Ascending aorta (tissue), 2 donors: ENCODE results near the gene SLC17A8. TPM values are rescaled to one million over a fixed set of nuclear protein-coding genes. Genes with fewer than 3 reads are reported as not detected.

Source experiments
- DNase-seq, 2 donors: peaks; one replicate each; pipeline ENCODE4 v3.0.0-alpha.2; 2019; ENCODE audit warnings: low spot score in 2 of 2
- H3K27ac ChIP-seq, 2 donors: fragments of 200-600 bp; sonication (generic); one replicate each; pipeline ENCODE4 v1.5.1; 2016 to 2017; ENCODE audit warnings: mild to moderate bottlenecking in 1 of 2
- H3K27me3 ChIP-seq: fragments of 200-600 bp; sonication (generic); one replicate; pipeline ENCODE4 v1.5.1; 2017
- H3K36me3 ChIP-seq, 2 donors: fragments of 200-600 bp; sonication (generic); one replicate each; pipeline ENCODE4 v1.5.1; 2016
- H3K4me1 ChIP-seq, 2 donors: fragments of 200-600 bp; sonication (generic); one replicate each; pipeline ENCODE4 v1.5.1; 2016 to 2017; ENCODE audit warnings: mild to moderate bottlenecking in 1 of 2
- H3K4me3 ChIP-seq, 2 donors: fragments of 200-600 bp; sonication (generic); one replicate each; pipeline ENCODE4 v1.5.1; 2016 to 2017; ENCODE audit warnings: mild to moderate bottlenecking in 1 of 2
- H3K9me3 ChIP-seq, 2 donors: fragments of 200-600 bp; sonication (generic); one replicate each; pipeline ENCODE4 v1.5.1; 2016
- CTCF ChIP-seq, 3 experiments: fragments of 200-600 bp in 2 of 3; fragments of 450-650 bp in 1 of 3; sonication (generic) in 2 of 3; IDR thresholded peaks; one replicate each; pipeline ENCODE4 v1.5.1; 2016 to 2019; ENCODE audit warnings: antibody characterized with exemption in 3 of 3, mild to moderate bottlenecking in 1 of 3, moderate library complexity in 1 of 3
- intact Hi-C: fragments of 100-400 bp; cut with DNase I; formaldehyde crosslinking; loops from one replicate; pipeline ENCODE4 v1.15.1; 2023
- total RNA-seq: library from RNA; depleted of rRNA; stranded (reverse); fragments of >200 nt; gene quantifications from one replicate; pipeline ENCODE4 v1.1.0, GENCODE V29; 2016

The SLC17A8 gene
- total RNA-seq, 1 donor from 2014 or later, result not detected

- H3K4me1 ChIP-seq, result no peaks in the 10 kb centered on the region
These were observed 27.0 kb downstream of the SLC17A8 start for GRCh38 chr12:100383586-100384558.

GRCh38 chr12:100384559-100384935 lies 27.7 kb downstream of the SLC17A8 start:
- Histone ChIP-seq H3K27me3 (no peaks in the 10 kb centered on the region), H3K4me1 (no peaks in the 10 kb centered on the region), H3K36me3 (no peaks in the 10 kb centered on the region), H3K9me3 (no peaks in the 10 kb centered on the region), H3K27ac (no peak overlapping the region), H3K4me3 (no peak overlapping the region)
- no peak for DNase-seq
- TF ChIP-seq CTCF (IDR thresholded peaks at IDR 0.05), result no peak
- intact Hi-C loops, result no loop called here

More at GRCh38 chr12:100383586-100384558, 27.0 kb downstream of the SLC17A8 start:
- H3K9me3 ChIP-seq, result no peaks in the 10 kb centered on the region
- H3K27ac ChIP-seq, result no peak overlapping the region
- H3K36me3 ChIP-seq, result no peaks in the 10 kb centered on the region
- no peaks in the 10 kb centered on the region for H3K27me3 ChIP-seq
- DNase-seq, result no peak
- no peak for TF ChIP-seq CTCF (IDR thresholded peaks at IDR 0.05)
- no peak overlapping the region for H3K4me3 ChIP-seq
- intact Hi-C loops, result no loop called here

GRCh38 chr12:100388382-100388781 lies 31.5 kb downstream of the SLC17A8 start:
- H3K4me3 ChIP-seq, result no peak overlapping the region
- no peak for DNase-seq
- no peaks in the 10 kb centered on the region for H3K27me3 ChIP-seq
- H3K4me1 ChIP-seq, result no peaks in the 10 kb centered on the region
- no peak for TF ChIP-seq CTCF (IDR thresholded peaks at IDR 0.05)
- no peak overlapping the region for H3K27ac ChIP-seq
- intact Hi-C loops, result no loop called here
- H3K36me3 ChIP-seq, result no peaks in the 10 kb centered on the region
- H3K9me3 ChIP-seq, result no peaks in the 10 kb centered on the region

GRCh38 chr12:100391856-100392255 lies 35.0 kb downstream of the SLC17A8 start:
- H3K9me3 ChIP-seq, result no peaks in the 10 kb centered on the region
- TF ChIP-seq CTCF (IDR thresholded peaks at IDR 0.05), result no peak
- H3K4me1 ChIP-seq, result no peaks in the 10 kb centered on the region
- no peaks in the 10 kb centered on the region for H3K27me3 ChIP-seq
- no peak overlapping the region for H3K4me3 ChIP-seq
- H3K36me3 ChIP-seq, result no peaks in the 10 kb centered on the region
- intact Hi-C loops, result no loop called here
- no peak overlapping the region for H3K27ac ChIP-seq
- no peak for DNase-seq

- H3K27me3 ChIP-seq, result no peaks in the 10 kb centered on the region
- no peaks in the 10 kb centered on the region for H3K4me1 ChIP-seq
- intact Hi-C loops, result no loop called here
- H3K9me3 ChIP-seq, result no peaks in the 10 kb centered on the region
- H3K27ac ChIP-seq, result no peak overlapping the region
- TF ChIP-seq CTCF (IDR thresholded peaks at IDR 0.05), result no peak
- no peak for DNase-seq
- H3K4me3 ChIP-seq, result no peak overlapping the region
- H3K36me3 ChIP-seq, result no peaks in the 10 kb centered on the region
These were observed 36.3 kb downstream of the SLC17A8 start for GRCh38 chr12:100393200-100393599.
